GM13977 (cell line): Measurements from ENCODE around the gene FPGT.

Experiments
- DNase-seq: peaks from one replicate; pipeline ENCODE4 v3.0.0; 2012; ENCODE audit warnings: low spot score
- CTCF ChIP-seq: IDR thresholded peaks from 2 replicates; pipeline ENCODE4 v1.5.1; 2012; ENCODE audit warnings: mild to moderate bottlenecking, control low read depth; ENCODE audit not compliant: insufficient read depth; ENCODE audit errors: extremely low read depth, missing control alignments
- in situ Hi-C: fragments of 300-500 bp; cut with MboI; formaldehyde crosslinking; loops from one replicate; pipeline ENCODE4 v1.12.0; 2022; ENCODE audit warnings: low sequenced_read_pairs, low pct_unique_long_range_greater_than_20kb, mixed read lengths, inconsistent platforms; ENCODE audit not compliant: unreplicated experiment

The FPGT gene

GRCh38 chr1:74195339-74195738, 2.7 kb upstream of the FPGT start:
- in situ Hi-C loops: no loop called here
- no peak for DNase-seq
- TF ChIP-seq CTCF: no peak

GRCh38 chr1:74197255-74197654, 787 bp upstream of the FPGT start:
- in situ Hi-C loops: no loop called here

GRCh38 chr1:74199504-74199903, 1.5 kb downstream of the FPGT start:
- in situ Hi-C loops: no loop called here
- DNase-seq: no peak
- TF ChIP-seq CTCF: no peak

More at GRCh38 chr1:74197255-74197654, 787 bp upstream of the FPGT start:
- DNase-seq: no peak
- no peak for TF ChIP-seq CTCF

- no peak for TF ChIP-seq CTCF
- no peak for DNase-seq
- in situ Hi-C loops: no loop called here
Observed at GRCh38 chr1:74205266-74205665, 7.2 kb downstream of the FPGT start.

- no peak for TF ChIP-seq CTCF
- DNase-seq: no peak
- in situ Hi-C loops: no loop called here
Observed at GRCh38 chr1:74215229-74215628, 17.2 kb downstream of the FPGT start.

GRCh38 chr1:74222701-74223100, 24.7 kb downstream of the FPGT start:
- DNase-seq: no peak
- no peak for TF ChIP-seq CTCF
- in situ Hi-C loops: no loop called here

GRCh38 chr1:74223453-74223852, 25.4 kb downstream of the FPGT start:
- no peak for TF ChIP-seq CTCF
- in situ Hi-C loops: no loop called here
- DNase-seq: no peak
